Keratinocyte (primary cell): ENCODE data around the gene HOXC11.

Experiments used
- CTCF ChIP-seq, 3 experiments: IDR thresholded peaks in 1 of 3; conservative IDR thresholded peaks in 1 of 3; optimal IDR thresholded peaks in 1 of 3; 2 replicates in 2 of 3; 3 replicates in 1 of 3; pipeline versions ENCODE3 to v1.5.1; 2011; ENCODE audit warnings: low read length in 3 of 3, mild to moderate bottlenecking in 3 of 3, moderate library complexity in 2 of 3, control low read depth in 1 of 3, inconsistent platforms in 1 of 3; ENCODE audit not compliant: insufficient read depth in 2 of 3; ENCODE audit errors: extremely low read depth in 1 of 3
- EZH2 ChIP-seq: IDR thresholded peaks from one replicate; pipeline ENCODE4 v1.6.1; 2012; ENCODE audit warnings: inconsistent platforms, mild to moderate bottlenecking, low read length, moderate library complexity

DNA sequence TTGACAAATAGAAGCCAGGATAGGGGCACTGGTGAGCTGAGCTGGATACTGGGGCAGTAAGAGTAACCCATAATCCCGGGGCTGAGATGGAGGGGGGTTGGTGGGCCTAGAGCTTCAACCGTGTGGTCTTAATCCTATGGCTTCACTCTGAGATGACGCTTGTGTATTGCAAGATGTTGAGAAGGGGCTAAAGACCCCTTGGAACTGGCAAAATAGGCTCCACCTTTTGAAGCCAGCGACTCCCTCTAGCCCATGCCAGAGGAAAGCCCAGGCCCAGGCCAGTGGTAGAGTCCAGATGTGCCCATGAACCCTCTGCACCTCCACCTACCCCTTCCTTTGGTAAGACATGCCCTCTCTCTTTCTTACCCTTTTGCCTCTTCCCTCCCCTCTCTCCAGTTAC is 13.6 kb upstream of the HOXC11 start:
- no peak for TF ChIP-seq CTCF (optimal IDR thresholded peaks at IDR 0.05 in 1 of 3, IDR thresholded peaks at IDR 0.05 in 1 of 3, conservative IDR thresholded peaks at IDR 0.05 in 1 of 3; ENCODE audit: extremely low read depth in 1 of 3, insufficient read depth in 2 of 3, low read length in 3 of 3)
- TF ChIP-seq EZH2: no peak
